Hepatocyte (in vitro differentiated cells): ENCODE results near the gene UPK3B.
"Not testable (repeated sequence)": the region's sequence is repeated elsewhere in the genome, so short reads cannot be mapped to it uniquely, and the experiment has no call there.

ENCODE experiments used
- CTCF ChIP-seq: fragments of 200-600 bp; sonication (generic); IDR thresholded peaks from 2 replicates; pipeline ENCODE4 v1.5.1; 2016; ENCODE audit warnings: antibody characterized with exemption, mild to moderate bottlenecking; ENCODE audit not compliant: poor library complexity
- EZH2 ChIP-seq: fragments of 200-600 bp; sonication (generic); IDR thresholded peaks from 2 replicates; pipeline ENCODE4 v1.6.1; 2016; ENCODE audit warnings: antibody characterized with exemption, mild to moderate bottlenecking, borderline replicate concordance
- EZH2phosphoT487 ChIP-seq: fragments of 200-600 bp; sonication (generic); IDR thresholded peaks from one replicate; pipeline ENCODE4 v1.6.1; 2018; ENCODE audit warnings: antibody characterized with exemption, mild to moderate bottlenecking, low read depth, moderate library complexity; ENCODE audit not compliant: unreplicated experiment, severe bottlenecking

DNA sequence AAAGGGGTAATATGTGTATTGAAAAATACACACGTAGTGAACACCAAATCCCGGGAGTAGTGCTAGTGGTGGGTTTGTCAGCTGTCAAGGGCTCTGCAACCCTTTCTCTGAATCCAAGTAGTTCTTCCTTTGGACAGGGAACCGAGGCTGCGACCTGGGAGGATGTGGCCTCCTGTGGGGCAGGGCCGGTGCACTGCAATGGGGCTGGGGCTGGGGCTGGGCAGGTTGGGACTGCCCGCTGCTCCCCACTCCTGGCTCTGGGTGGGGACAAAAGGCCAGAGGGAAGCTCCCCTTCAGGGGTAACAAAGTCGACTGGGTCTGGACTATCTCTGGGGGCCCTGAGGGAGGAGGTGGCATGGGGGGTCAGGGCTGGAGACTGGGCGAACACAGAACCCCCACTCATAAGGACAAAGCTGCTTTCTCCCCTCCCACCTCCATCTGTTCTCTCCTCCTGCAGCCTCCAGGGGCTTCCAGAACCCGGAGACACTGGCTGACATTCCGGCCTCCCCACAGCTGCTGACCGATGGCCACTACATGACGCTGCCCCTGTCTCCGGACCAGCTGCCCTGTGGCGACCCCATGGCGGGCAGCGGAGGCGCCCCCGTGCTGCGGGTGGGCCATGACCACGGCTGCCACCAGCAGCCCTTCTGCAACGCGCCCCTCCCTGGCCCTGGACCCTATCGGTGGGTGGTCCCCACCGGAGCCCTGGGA lies 1.0 kb downstream of the UPK3B start:
- not testable (repeated sequence) for TF ChIP-seq EZH2, EZH2phosphoT487, CTCF
